GM10266 (cell line): ENCODE results near the gene SEC61A2.

Experiments used
- DNase-seq: peaks from one replicate; pipeline ENCODE4 v3.0.0; 2012; ENCODE audit errors: extremely low spot score
- TF ChIP-seq, protein P1 (sequence below): IDR thresholded peaks from 2 replicates; pipeline ENCODE4 v1.5.1; 2012; ENCODE audit warnings: mild to moderate bottlenecking, low read depth; ENCODE audit not compliant: control insufficient read depth, insufficient read depth; ENCODE audit errors: missing control alignments

SEC61A2 gene

GRCh38 chr10:12196531-12197211, 67.2 kb downstream of the SEC61A2 start:
- DNase-seq, result no peak
- TF ChIP-seq, protein P1, sequence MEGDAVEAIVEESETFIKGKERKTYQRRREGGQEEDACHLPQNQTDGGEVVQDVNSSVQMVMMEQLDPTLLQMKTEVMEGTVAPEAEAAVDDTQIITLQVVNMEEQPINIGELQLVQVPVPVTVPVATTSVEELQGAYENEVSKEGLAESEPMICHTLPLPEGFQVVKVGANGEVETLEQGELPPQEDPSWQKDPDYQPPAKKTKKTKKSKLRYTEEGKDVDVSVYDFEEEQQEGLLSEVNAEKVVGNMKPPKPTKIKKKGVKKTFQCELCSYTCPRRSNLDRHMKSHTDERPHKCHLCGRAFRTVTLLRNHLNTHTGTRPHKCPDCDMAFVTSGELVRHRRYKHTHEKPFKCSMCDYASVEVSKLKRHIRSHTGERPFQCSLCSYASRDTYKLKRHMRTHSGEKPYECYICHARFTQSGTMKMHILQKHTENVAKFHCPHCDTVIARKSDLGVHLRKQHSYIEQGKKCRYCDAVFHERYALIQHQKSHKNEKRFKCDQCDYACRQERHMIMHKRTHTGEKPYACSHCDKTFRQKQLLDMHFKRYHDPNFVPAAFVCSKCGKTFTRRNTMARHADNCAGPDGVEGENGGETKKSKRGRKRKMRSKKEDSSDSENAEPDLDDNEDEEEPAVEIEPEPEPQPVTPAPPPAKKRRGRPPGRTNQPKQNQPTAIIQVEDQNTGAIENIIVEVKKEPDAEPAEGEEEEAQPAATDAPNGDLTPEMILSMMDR, result no peak

DNA sequence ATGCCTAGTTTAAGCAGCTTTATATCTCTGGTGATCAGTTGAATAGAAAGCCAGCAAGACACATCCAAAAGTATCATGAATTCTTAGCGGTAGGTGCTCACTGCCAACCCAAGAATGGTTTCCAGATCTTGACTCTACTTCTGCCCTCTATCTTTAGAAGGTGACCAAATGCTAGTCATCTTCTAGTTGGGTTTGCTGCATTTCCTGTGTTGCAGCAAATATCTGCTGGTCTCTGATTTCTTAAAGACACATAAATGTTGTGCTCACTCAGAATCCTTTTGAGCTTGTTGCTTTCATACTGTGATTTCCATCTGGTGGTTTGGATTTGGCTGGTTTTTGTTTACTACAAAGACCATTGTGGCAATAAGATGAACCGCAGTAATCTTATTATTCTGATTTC, 68.7 kb downstream of the SEC61A2 start:
- DNase-seq, result no peak
- TF ChIP-seq, protein P1, result no peak

DNA sequence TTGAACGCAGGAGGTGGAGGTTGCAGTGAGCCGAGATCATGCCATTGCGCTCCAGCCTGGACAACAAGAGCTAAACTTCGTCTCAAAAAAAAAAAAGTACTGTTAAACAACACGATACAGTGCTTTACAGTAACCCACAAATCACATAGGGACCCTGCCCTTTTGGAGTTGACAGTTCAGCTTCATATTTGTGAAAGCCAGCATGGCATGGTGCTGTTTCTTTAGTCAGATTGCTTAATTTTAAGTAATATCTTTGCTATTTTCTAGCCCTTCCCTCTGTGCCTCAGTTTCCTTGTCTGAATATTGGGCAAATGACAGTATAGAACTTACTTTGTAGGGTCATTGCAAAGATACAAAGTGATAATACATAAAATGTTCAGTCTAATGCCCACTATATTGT, 71.4 kb downstream of the SEC61A2 start:
- TF ChIP-seq, protein P1, result no peak
- DNase-seq, result no peak

DNA sequence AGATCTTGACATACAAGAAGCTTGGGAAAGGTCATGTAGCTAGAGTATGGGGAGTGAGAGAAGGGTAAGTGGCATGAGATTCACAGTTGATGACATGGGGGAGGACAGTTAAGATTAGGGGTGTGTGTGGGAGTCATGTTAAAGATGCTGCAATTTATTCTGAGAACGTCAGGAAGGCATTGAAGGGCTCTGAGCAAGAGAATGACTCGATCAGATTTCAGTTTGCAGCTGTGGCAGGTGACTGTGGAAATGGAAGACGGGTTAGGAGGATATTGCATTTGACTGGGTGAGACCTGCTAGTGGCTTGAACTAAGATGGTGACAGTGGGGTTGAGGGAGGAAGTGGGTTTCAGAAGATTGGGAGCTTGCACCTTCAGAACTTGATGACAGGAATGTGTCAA, 72.1 kb downstream of the SEC61A2 start:
- DNase-seq, result no peak
- TF ChIP-seq, protein P1, result no peak

GRCh38 chr10:12202226-12202625, 72.7 kb downstream of the SEC61A2 start:
- DNase-seq, result no peak

DNA sequence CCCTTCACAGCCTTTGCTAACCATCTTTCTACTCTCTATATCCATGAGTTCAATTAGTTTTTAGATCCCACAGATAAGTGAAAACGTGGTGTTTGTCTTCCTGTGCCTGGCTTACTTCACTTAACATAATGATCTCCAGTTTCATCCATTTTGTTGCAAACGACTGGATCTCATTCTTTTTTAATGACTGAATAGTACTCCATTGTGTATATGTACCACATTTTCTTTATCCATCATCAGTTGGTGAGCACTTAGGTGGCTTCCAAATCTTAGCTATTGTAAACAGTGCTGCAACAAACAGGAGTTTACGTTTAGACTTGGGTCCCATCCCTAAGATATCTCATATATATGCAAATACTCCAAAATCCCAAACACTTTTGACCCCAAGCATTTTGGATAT, 75.6 kb downstream of the SEC61A2 start:
- TF ChIP-seq, protein P1, result no peak
- DNase-seq, result no peak

More at GRCh38 chr10:12202226-12202625, 72.7 kb downstream of the SEC61A2 start:
- TF ChIP-seq, protein P1, result no peak

DNA sequence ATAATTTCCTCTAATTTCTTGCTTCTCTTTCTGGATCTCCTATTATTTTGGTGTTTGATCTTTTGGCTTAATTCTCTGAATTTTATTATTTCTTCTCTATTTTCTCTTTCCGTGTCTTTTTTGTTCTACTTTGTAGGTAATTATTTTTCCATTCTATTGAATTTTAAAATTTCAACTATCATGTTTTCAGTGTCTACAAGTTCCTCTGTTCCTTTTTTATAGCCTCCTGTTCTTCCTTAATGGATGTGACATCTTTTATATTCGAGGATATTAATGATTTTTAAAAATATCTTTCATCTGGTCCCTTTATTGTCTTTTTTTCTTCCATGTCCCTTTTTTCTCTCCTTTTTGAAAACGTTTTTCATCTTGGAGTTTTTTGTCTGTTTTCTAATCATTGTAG, 77.6 kb downstream of the SEC61A2 start:
- TF ChIP-seq, protein P1, result no peak
- no peak for DNase-seq
